Hepatocyte (in vitro differentiated cells): ENCODE data around the gene NLRP10. TPM values are rescaled to one million over a fixed set of nuclear protein-coding genes. Genes with fewer than 3 reads are reported as not detected.

Source experiments
- DNase-seq: peaks from one replicate; pipeline ENCODE4 v3.0.0-alpha.2; 2016; ENCODE audit warnings: low spot score
- H2AFZ ChIP-seq: fragments of 200-600 bp; sonication (generic); 2 replicates; pipeline ENCODE4 v1.6.0; 2016; ENCODE audit warnings: antibody characterized with exemption, mild to moderate bottlenecking
- H3K27ac ChIP-seq: fragments of 200-600 bp; sonication (generic); 2 replicates; pipeline ENCODE4 v1.5.1; 2016; ENCODE audit warnings: mild to moderate bottlenecking
- H3K27me3 ChIP-seq: fragments of 200-600 bp; sonication (generic); 2 replicates; pipeline ENCODE4 v1.6.1; 2016
- H3K36me3 ChIP-seq: fragments of 200-600 bp; sonication (generic); replicated peaks from 2 replicates; pipeline ENCODE4 v1.5.1; 2016; ENCODE audit warnings: low read depth; ENCODE audit not compliant: insufficient read depth
- H3K4me1 ChIP-seq: fragments of 200-600 bp; sonication (generic); 2 replicates; pipeline ENCODE4 v1.5.1; 2016; ENCODE audit warnings: mild to moderate bottlenecking, moderate library complexity; ENCODE audit not compliant: insufficient read depth
- H3K4me2 ChIP-seq: fragments of 200-600 bp; sonication (generic); 2 replicates; pipeline ENCODE4 v1.6.0; 2016
- H3K4me3 ChIP-seq: fragments of 200-600 bp; sonication (generic); 2 replicates; pipeline ENCODE4 v1.5.1; 2016; ENCODE audit warnings: mild to moderate bottlenecking
- H3K79me2 ChIP-seq: fragments of 200-600 bp; sonication (generic); 2 replicates; pipeline ENCODE4 v1.6.0; 2017; ENCODE audit warnings: mild to moderate bottlenecking
- H3K9me2 ChIP-seq: fragments of 200-600 bp; sonication (generic); replicated peaks from 2 replicates; pipeline ENCODE4 v1.6.0; 2017; ENCODE audit warnings: mild to moderate bottlenecking; ENCODE audit not compliant: insufficient read depth
- H3K9me3 ChIP-seq: fragments of 200-600 bp; sonication (generic); 2 replicates; pipeline ENCODE4 v1.5.1; 2016; ENCODE audit warnings: low read depth, mild to moderate bottlenecking
- H4K20me1 ChIP-seq: fragments of 200-600 bp; sonication (generic); 2 replicates; pipeline ENCODE4 v1.6.0; 2016; ENCODE audit warnings: mild to moderate bottlenecking; ENCODE audit not compliant: insufficient read depth, poor library complexity, severe bottlenecking
- CTCF ChIP-seq: fragments of 200-600 bp; sonication (generic); IDR thresholded peaks from 2 replicates; pipeline ENCODE4 v1.5.1; 2016; ENCODE audit warnings: antibody characterized with exemption, mild to moderate bottlenecking; ENCODE audit not compliant: poor library complexity
- EZH2 ChIP-seq: fragments of 200-600 bp; sonication (generic); IDR thresholded peaks from 2 replicates; pipeline ENCODE4 v1.6.1; 2016; ENCODE audit warnings: antibody characterized with exemption, mild to moderate bottlenecking, borderline replicate concordance
- EZH2phosphoT487 ChIP-seq: fragments of 200-600 bp; sonication (generic); IDR thresholded peaks from one replicate; pipeline ENCODE4 v1.6.1; 2018; ENCODE audit warnings: antibody characterized with exemption, mild to moderate bottlenecking, low read depth, moderate library complexity; ENCODE audit not compliant: unreplicated experiment, severe bottlenecking
- WGBS: methylation state at CpG from one replicate; pipeline ENCODE4 v1.1.6; 2016; ENCODE audit warnings: low lambda C conversion rate; ENCODE audit errors: missing lambda C conversion rate; 5-methylcytosine and 5-hydroxymethylcytosine counted together
- polyA plus RNA-seq: library from polyadenylated mRNA; unstranded; fragments of >200 nt; fragmentation: Nextera tagmentation; extraction: Ambion mirVana; gene quantifications from 2 replicates; pipeline ENCODE4 v1.2.1, GENCODE V29; 2016
- small RNA-seq: library from RNA; depleted of rRNA; stranded (forward); fragments of <200 nt; gene quantifications from one replicate; pipeline ENCODE3, GENCODE V24; 2014
- total RNA-seq: library from RNA; depleted of rRNA; stranded (reverse); fragments of >200 nt; gene quantifications from 2 replicates; pipeline ENCODE4 v1.2.3, GENCODE V29; 2014

NLRP10 gene
- total and polyA plus RNA-seq, 2 experiments from 2014 or later = 1.1 TPM; not detected in 1

GRCh38 chr11:7924536-7924935 lies 40.7 kb downstream of the NLRP10 start:
- Histone ChIP-seq H3K27me3 (no peaks in the 10 kb centered on the region), H3K4me1 (no peaks in the 10 kb centered on the region), H3K9me3 (no peaks in the 10 kb centered on the region), H3K4me2 (no peak overlapping the region), H4K20me1 (no peaks in the 10 kb centered on the region), H3K9me2 (no peaks in the 10 kb centered on the region), H3K4me3 (no peak overlapping the region), H3K36me3 (no peaks in the 10 kb centered on the region), H3K27ac (peak overlapping the region; percentile 61), H3K79me2 (no peaks in the 10 kb centered on the region), H2AFZ (no peak overlapping the region)
- DNase-seq = peak; percentile 48
- 29% methylated on average over 2 of the region's 2 CpGs for WGBS
- no peak for TF ChIP-seq CTCF

- no peak for DNase-seq
- no peaks in the 10 kb centered on the region for H3K27me3 ChIP-seq
- H4K20me1 ChIP-seq = no peaks in the 10 kb centered on the region
- no peak overlapping the region for H2AFZ ChIP-seq
- no peaks in the 10 kb centered on the region for H3K79me2 ChIP-seq
- H3K4me1 ChIP-seq = no peaks in the 10 kb centered on the region
- H3K36me3 ChIP-seq = no peaks in the 10 kb centered on the region
- H3K9me3 ChIP-seq = no peaks in the 10 kb centered on the region
- H3K9me2 ChIP-seq = no peaks in the 10 kb centered on the region
- WGBS = 85% methylated on average over 2 of the region's 2 CpGs
- no peak overlapping the region for H3K27ac ChIP-seq
- H3K4me2 ChIP-seq = no peak overlapping the region
- H3K4me3 ChIP-seq = no peak overlapping the region
- TF ChIP-seq CTCF (no peak), EZH2phosphoT487 (no peak), EZH2 (no peak)
These were observed 47.1 kb downstream of the NLRP10 start for GRCh38 chr11:7918141-7918540.

Small RNA genes within 50 kb of the gene (small RNA-seq; reads per million reads assigned to genes)
- gene COX6CP5 = not detected

Other genes starting within 250 kb of the NLRP10 start
- gene OR5P2, start 168.5 kb downstream of the NLRP10 start, total RNA-seq = 0.20 TPM in 1 of 2 replicates, not detected in the other
- gene OR5P2, start 168.5 kb downstream of the NLRP10 start, polyA plus RNA-seq = 0.46 and 0.54 TPM in 2 replicates
- gene OR5P3, start 134.6 kb downstream of the NLRP10 start, total RNA-seq = 0.77 TPM in 1 of 2 replicates, not detected in the other
- not detected in 2 replicates for gene OR5P3, start 134.6 kb downstream of the NLRP10 start, polyA plus RNA-seq
- gene OR10A6, start 34.2 kb downstream of the NLRP10 start, total RNA-seq = not detected in 2 replicates
- 0.04 TPM in 1 of 2 replicates, not detected in the other for gene OR10A6, start 34.2 kb downstream of the NLRP10 start, polyA plus RNA-seq
- not detected in 2 replicates for gene OR10A3, start 23.7 kb downstream of the NLRP10 start, total RNA-seq
- not detected in 2 replicates for gene OR10A3, start 23.7 kb downstream of the NLRP10 start, polyA plus RNA-seq
- 172 and 201 TPM in 2 replicates for gene EIF3F, start 21.9 kb upstream of the NLRP10 start, total RNA-seq
- gene EIF3F, start 21.9 kb upstream of the NLRP10 start, polyA plus RNA-seq = 132 and 137 TPM in 2 replicates
- 14.9 and 18.7 TPM in 2 replicates for gene TUB, start 115.8 kb upstream of the NLRP10 start, total RNA-seq
- 4.8 and 5.0 TPM in 2 replicates for gene TUB, start 115.8 kb upstream of the NLRP10 start, polyA plus RNA-seq
- 2.8 and 3.2 TPM in 2 replicates for gene RIC3, start 203.6 kb upstream of the NLRP10 start, total RNA-seq
- 2.9 and 3.6 TPM in 2 replicates for gene RIC3, start 203.6 kb upstream of the NLRP10 start, polyA plus RNA-seq